GM18858 (cell line): Measurements from ENCODE around the gene URM1.
A peak's percentile ranks its signal among the peaks of the same experiment; 100 is the strongest.
"Not testable (repeated sequence)": the region's sequence is repeated elsewhere in the genome, so short reads cannot be mapped to it uniquely, and the experiment has no call there.

Source experiments
- ATAC-seq: cut with Tn5 transposase; IDR thresholded peaks from one replicate; pipeline ENCODE4 v1.9.1; 2021; ENCODE audit not compliant: unreplicated experiment

URM1 gene

GRCh38 chr9:128370752-128371629 lies at the start of gene URM1:
Gene URM1, plus strand, starts transcription at chr9:128371374. Its CDS starts 7 bp downstream, at chr9:128371381.
- ATAC-seq = peak; percentile 79

- peak; percentile 6 for ATAC-seq
Measured at GRCh38 chr9:128321879-128322403, 49.2 kb upstream of the URM1 start.

GRCh38 chr9:128322404-128323211 lies 48.6 kb upstream of the URM1 start, which contains the start of the genes COQ4 and TRUB2:
Gene COQ4, plus strand, starts transcription at chr9:128322839. Its CDS starts 20 bp downstream, at chr9:128322859.
Gene TRUB2, minus strand, starts transcription at chr9:128322447. Its CDS starts 39 bp downstream, at chr9:128322408.
- peak; percentile 48 for ATAC-seq

- peak; percentile 11 for ATAC-seq
Measured at GRCh38 chr9:128323212-128323730, 47.9 kb upstream of the URM1 start.

GRCh38 chr9:128323791-128324190 lies 47.4 kb upstream of the URM1 start:
- ATAC-seq = no peak

GRCh38 chr9:128324401-128324800 lies 46.8 kb upstream of the URM1 start:
- ATAC-seq = no peak

GRCh38 chr9:128325629-128326028 lies 45.5 kb upstream of the URM1 start:
- no peak for ATAC-seq

- ATAC-seq = no peak
Measured at GRCh38 chr9:128333451-128333869, 37.7 kb upstream of the URM1 start.

- no peak for ATAC-seq
Measured at GRCh38 chr9:128335161-128335560, 36.0 kb upstream of the URM1 start.

- ATAC-seq = no peak
Measured at GRCh38 chr9:128335914-128336313, 35.3 kb upstream of the URM1 start.

GRCh38 chr9:128337936-128338335 lies 33.2 kb upstream of the URM1 start:
- ATAC-seq = no peak

- ATAC-seq = not testable (repeated sequence)
Measured at GRCh38 chr9:128338852-128339614, 32.1 kb upstream of the URM1 start.

- ATAC-seq = peak; percentile 53
Measured at GRCh38 chr9:128339761-128340690, 31.1 kb upstream of the URM1 start, which contains the start of gene SLC27A4. Gene SLC27A4, plus strand, starts transcription at chr9:128340527. Its CDS starts 2,606 bp downstream, at chr9:128343133.

GRCh38 chr9:128340691-128341434 lies 30.3 kb upstream of the URM1 start:
- ATAC-seq = peak; percentile 24

- no peak for ATAC-seq
Measured at GRCh38 chr9:128341435-128341849, 29.7 kb upstream of the URM1 start.

GRCh38 chr9:128342971-128343680 lies 28.0 kb upstream of the URM1 start:
- ATAC-seq = no peak

- ATAC-seq = no peak
Measured at GRCh38 chr9:128343855-128344254, 27.3 kb upstream of the URM1 start.
